Pericardium fibroblast (primary cell): ENCODE data around the gene LIMK1. TPM values are rescaled to one million over a fixed set of nuclear protein-coding genes. Genes with fewer than 3 reads are reported as not detected.

Experiments used
- total RNA-seq: library from RNA; depleted of rRNA; stranded (reverse); fragments of >200 nt; gene quantifications from 2 replicates; pipeline ENCODE4 v1.2.3, GENCODE V29; 2015

LIMK1 gene
- total RNA-seq, result 35.9 and 43.7 TPM in 2 replicates

GRCh38 chr7:74083117-74083876, at the start of gene LIMK1:
LIMK1 (plus strand) TSS chr7:74083804; CDS start chr7:74083991, 187 bp downstream.

Other genes with a start within 250 kb of the LIMK1 start
- 1.6 and 7.0 TPM in 2 replicates for gene METTL27, start 241.3 kb upstream of the LIMK1 start, total RNA-seq
- gene TMEM270, start 222.6 kb upstream of the LIMK1 start, total RNA-seq, result not detected in 2 replicates
- 56.1 and 146 TPM in 2 replicates for gene ELN, start 55.6 kb upstream of the LIMK1 start, total RNA-seq
- 225 and 249 TPM in 2 replicates for gene EIF4H, start 90.6 kb downstream of the LIMK1 start, total RNA-seq
- not detected in 2 replicates for gene LAT2, start 126.2 kb downstream of the LIMK1 start, total RNA-seq
- 8.9 and 11.2 TPM in 2 replicates for gene RFC2, start 170.6 kb downstream of the LIMK1 start, total RNA-seq
- gene CLIP2, start 205.6 kb downstream of the LIMK1 start, total RNA-seq, result 17.5 and 28.3 TPM in 2 replicates